ENCODE data around the gene GMIP.

DNA sequence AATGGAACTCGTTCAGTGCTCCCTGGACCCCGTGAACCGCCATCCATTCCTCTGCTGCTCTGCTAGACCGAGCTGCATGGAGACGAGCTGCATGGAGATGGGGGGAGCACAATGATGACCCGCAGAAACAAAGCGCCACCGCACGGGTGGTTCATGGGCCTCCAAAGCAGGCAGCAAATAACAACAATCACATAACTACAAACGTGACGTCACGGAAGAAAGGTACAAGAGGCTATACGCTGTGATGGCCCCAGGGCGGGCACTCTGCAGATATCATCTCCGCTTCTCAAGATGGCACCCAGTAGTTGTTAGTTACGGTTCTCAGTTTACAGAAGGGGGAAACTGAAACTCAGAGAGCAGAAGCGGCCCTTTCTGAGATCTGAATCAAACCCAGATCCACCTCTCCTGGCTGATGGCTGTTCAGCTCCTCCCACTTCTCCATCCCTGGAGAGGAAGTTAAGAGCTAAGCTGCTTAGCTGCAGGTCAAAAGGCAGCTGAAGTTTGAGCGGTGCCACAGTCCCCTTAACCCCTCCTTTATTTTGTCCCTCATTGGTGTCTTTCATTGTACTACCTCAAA, 18.3 kb upstream of the GMIP start:
- TF ChIP-seq POLR2A (IDR thresholded peaks at IDR 0.05) = no peak
- TF ChIP-seq, protein P1, sequence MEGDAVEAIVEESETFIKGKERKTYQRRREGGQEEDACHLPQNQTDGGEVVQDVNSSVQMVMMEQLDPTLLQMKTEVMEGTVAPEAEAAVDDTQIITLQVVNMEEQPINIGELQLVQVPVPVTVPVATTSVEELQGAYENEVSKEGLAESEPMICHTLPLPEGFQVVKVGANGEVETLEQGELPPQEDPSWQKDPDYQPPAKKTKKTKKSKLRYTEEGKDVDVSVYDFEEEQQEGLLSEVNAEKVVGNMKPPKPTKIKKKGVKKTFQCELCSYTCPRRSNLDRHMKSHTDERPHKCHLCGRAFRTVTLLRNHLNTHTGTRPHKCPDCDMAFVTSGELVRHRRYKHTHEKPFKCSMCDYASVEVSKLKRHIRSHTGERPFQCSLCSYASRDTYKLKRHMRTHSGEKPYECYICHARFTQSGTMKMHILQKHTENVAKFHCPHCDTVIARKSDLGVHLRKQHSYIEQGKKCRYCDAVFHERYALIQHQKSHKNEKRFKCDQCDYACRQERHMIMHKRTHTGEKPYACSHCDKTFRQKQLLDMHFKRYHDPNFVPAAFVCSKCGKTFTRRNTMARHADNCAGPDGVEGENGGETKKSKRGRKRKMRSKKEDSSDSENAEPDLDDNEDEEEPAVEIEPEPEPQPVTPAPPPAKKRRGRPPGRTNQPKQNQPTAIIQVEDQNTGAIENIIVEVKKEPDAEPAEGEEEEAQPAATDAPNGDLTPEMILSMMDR (IDR thresholded peaks at IDR 0.05) = no peak

Measured in uterus (tissue), 2 donors.